ENCODE measurements around the gene ME2. TPM values are rescaled to one million over a fixed set of nuclear protein-coding genes. Genes with fewer than 3 reads are reported as not detected.

The ME2 gene
- total and polyA plus RNA-seq, 2 of the 8 experiments (the other 6 are each of a cell fraction or from before 2014, with no cell fraction given), result 54.7 to 66.9 TPM

DNA sequence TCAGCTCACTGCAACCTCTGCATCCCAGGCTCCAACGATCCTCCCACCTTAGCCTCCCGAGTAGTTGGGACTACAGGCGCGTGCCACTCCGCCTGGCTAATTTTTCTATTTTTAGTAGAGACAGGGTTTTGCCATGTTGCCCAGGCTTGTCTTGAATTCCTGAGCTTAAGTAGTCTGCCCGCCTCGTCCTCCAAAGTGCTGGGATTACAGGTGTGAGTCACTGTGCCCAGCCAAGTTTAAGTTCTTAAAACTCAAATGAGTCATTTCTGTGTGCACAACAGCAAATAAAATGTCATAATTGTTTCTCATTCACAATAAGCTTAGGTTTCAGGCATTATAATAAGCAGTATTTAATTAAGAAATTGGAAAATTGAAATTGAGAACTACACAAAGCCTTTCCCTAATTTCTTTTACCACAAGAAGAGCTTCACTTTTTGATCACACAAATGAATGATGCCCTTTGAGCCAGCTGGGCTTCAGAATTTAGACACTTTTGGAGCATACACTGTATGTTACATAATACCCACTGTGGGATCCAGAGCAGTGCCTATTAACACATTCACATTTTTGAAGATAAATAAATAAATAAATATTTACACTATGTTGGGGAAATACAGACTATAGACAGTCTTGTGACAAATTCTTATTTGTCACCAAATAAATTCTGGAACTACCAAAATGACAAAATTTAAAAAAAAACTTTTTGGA, 8.6 kb upstream of the ME2 start:
- POLR2A ChIA-PET (ENCODE audit: partially characterized antibody), result interaction anchor here (1.0 kb wide), 1 partner anchor 162 kb away, joined by 3 read pairs; no protein-coding TSS in a partner anchor
- H2AFZ ChIP-seq (ENCODE audit: low read length), result no peak overlapping the region
- no peak for TF ChIP-seq SRF (IDR thresholded peaks at IDR 0.05; ENCODE audit: low read depth, low read length)
- TF ChIP-seq ZNF274 (IDR thresholded peaks at IDR 0.05; ENCODE audit: borderline replicate concordance, extremely low read depth, low read length), result no peak
- no peak for TF ChIP-seq CHD2 (IDR thresholded peaks at IDR 0.05; ENCODE audit: low read length)
- no peak for TF ChIP-seq KDM1A (IDR thresholded peaks at IDR 0.05; ENCODE audit: borderline replicate concordance, low read length)
- TF ChIP-seq EGR1 (IDR thresholded peaks at IDR 0.05; ENCODE audit: borderline replicate concordance, low read depth, low read length), result no peak
- TF ChIP-seq TAF7 (optimal IDR thresholded peaks at IDR 0.05; ENCODE audit: borderline replicate concordance, low read depth, low read length), result no peak
- TF ChIP-seq NANOG (IDR thresholded peaks at IDR 0.05; ENCODE audit: insufficient read depth, low read depth, low read length, poor library complexity, severe bottlenecking), result no peak
- no peak for TF ChIP-seq SIX5 (IDR thresholded peaks at IDR 0.05; ENCODE audit: low read depth, low read length)
- no peak for TF ChIP-seq RBBP5 (IDR thresholded peaks at IDR 0.05; ENCODE audit: borderline replicate concordance, low read depth, low read length)
- no peak for TF ChIP-seq SUZ12 (IDR thresholded peaks at IDR 0.05; ENCODE audit: low read length)
- TF ChIP-seq EP300 (IDR thresholded peaks at IDR 0.05; ENCODE audit: borderline replicate concordance in 1 of 2, low read depth in 2 of 2, low read length in 2 of 2), result no peak
- no peak for TF ChIP-seq KDM5A (IDR thresholded peaks at IDR 0.05; ENCODE audit: low read length)
- TF ChIP-seq EZH2 (IDR thresholded peaks at IDR 0.05; ENCODE audit: low read depth, low read length, severe bottlenecking), result no peak

More for the DNA sequence above, 8.6 kb upstream of the ME2 start:
- Histone ChIP-seq H3K18ac (ENCODE audit: extremely low read depth, low read length) (no peak overlapping the region), H2BK5ac (ENCODE audit: low read depth, low read length) (no peak overlapping the region), H4K8ac (ENCODE audit: extremely low read depth, insufficient read depth, low read length) (no peak overlapping the region), H3K4me1 (replicated peaks in 1 of 4; ENCODE audit: control insufficient read depth in 3 of 4, insufficient read depth in 4 of 4, low read length in 3 of 4) (peaks cover 0 to 3% (median 0%) of the 10 kb centered on the region in 4 experiments; a peak in 2 of 7 replicates), H2BK120ac (replicated peaks; ENCODE audit: low read depth, low read length) (no peak overlapping the region), H2AK5ac (ENCODE audit: low read depth, low read length) (no peak overlapping the region), H3K4me2 (ENCODE audit: insufficient read depth in 1 of 2, low read depth in 2 of 2, low read length in 2 of 2) (no peak overlapping the region), H3K27me3 (replicated peaks in 1 of 4; ENCODE audit: control insufficient read depth in 3 of 4, extremely low read depth in 1 of 4, insufficient read depth in 3 of 4, low read length in 3 of 4) (no peaks in the 10 kb centered on the region), H3K9ac (replicated peaks in 1 of 4; ENCODE audit: extremely low read depth in 1 of 4, low read depth in 3 of 4, low read length in 3 of 4) (no peak overlapping the region), H3K4me3 (ENCODE audit: extremely low read depth in 1 of 4, insufficient read depth in 2 of 4, low read depth in 3 of 4, low read length in 4 of 4) (no peak overlapping the region), H3K27ac (ENCODE audit: low read depth, low read length) (no peak overlapping the region), H4K20me1 (replicated peaks in 1 of 2; ENCODE audit: control insufficient read depth in 1 of 2, insufficient read depth in 2 of 2, low read length in 2 of 2) (no peaks in the 10 kb centered on the region), H2BK15ac (ENCODE audit: low read length) (no peak overlapping the region), H4K91ac (replicated peaks; ENCODE audit: insufficient read length, low read length) (no peak overlapping the region), H3K9me3 (ENCODE audit: insufficient read depth in 2 of 2, low read depth in 1 of 2, low read length in 1 of 2) (no peaks in the 10 kb centered on the region), H3K79me2 (ENCODE audit: control insufficient read depth in 1 of 2, insufficient read depth in 2 of 2, low read length in 2 of 2) (no peaks in the 10 kb centered on the region), H4K5ac (ENCODE audit: insufficient read length, low read depth, low read length) (no peak overlapping the region), H3K23me2 (ENCODE audit: low read depth, low read length) (no peaks in the 10 kb centered on the region), H2BK20ac (ENCODE audit: low read length) (no peak overlapping the region), H3K4ac (replicated peaks; ENCODE audit: insufficient read length, low read depth, low read length) (no peak overlapping the region), H3K56ac (replicated peaks; ENCODE audit: insufficient read length, low read depth, low read length) (no peak overlapping the region), H2BK12ac (ENCODE audit: low read depth, low read length) (no peak overlapping the region), H3K36me3 (ENCODE audit: control insufficient read depth in 2 of 4, insufficient read depth in 4 of 4, low read length in 3 of 4) (no peaks in the 10 kb centered on the region), H3K14ac (ENCODE audit: insufficient read length) (no peak overlapping the region), H3K79me1 (ENCODE audit: low read depth, low read length) (no peaks in the 10 kb centered on the region), H3K23ac (ENCODE audit: insufficient read length) (no peak overlapping the region)
- 89% methylated on average over 7 of the region's 7 CpGs; no CpG with 5 or more reads in 1 of the 2 experiments for WGBS, 2 experiments (ENCODE audit: extremely low coverage in 1 of 2, insufficient coverage in 1 of 2, insufficient read length in 1 of 2, insufficient replicate concordance in 2 of 2, low coverage in 1 of 2, low lambda C conversion rate in 2 of 2, missing lambda C conversion rate in 1 of 2)
- no peak for FAIRE-seq
- CTCF ChIA-PET (ENCODE audit: partially characterized antibody), result interaction anchor here (1.2 kb wide), 1 partner anchor 30 kb away, joined by 4 read pairs; no protein-coding TSS in a partner anchor
- no peak for DNase-seq (ENCODE audit: low read depth in 1 of 2, low spot score in 2 of 2)

Measured in H1 (cell line).